Measurements from ENCODE around the gene NUDT7. TPM values are rescaled to one million over a fixed set of nuclear protein-coding genes. Genes with fewer than 3 reads are reported as not detected.

NUDT7 gene
- total and polyA plus RNA-seq, 2 donors (not counting 3 experiments of a cell fraction or from before 2014, with no cell fraction given) = 6.2 to 6.5 TPM

DNA sequence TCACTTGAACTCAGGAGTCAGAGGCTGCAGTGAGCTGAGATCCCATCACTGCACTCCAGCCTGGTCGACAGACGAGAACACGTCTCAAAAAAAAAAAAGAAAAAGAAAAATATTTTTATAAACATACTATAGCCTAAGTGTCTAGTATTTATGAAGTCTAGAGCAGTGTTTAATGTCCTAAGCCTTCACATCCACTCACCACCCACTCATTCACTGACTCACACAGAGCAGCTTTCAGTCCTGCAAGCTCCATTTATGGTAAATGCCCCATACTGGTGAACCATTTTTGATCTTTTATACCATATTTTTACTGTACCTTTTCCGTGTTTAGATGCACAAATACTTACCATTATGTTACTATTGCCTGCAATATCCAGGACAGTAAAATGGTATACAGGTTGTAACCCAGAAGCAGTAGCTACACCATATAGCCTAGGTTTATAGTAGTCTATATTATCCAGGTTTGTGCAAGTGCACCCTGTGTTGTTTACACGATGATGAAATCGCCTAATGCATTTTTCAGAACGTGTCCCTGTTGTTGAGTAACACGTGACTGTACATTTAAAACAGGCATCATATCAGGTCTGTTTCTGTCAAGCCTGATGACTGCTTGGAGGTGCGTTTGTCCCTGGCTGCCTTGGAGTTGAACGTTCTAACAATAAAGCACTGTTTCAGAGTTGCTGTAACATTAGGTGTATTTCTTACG lies 10.1 kb downstream of the NUDT7 start:
- Histone ChIP-seq H3K9ac (replicated peaks; ENCODE audit: extremely low read depth, insufficient read depth, low read length) (no peak overlapping the region), H4K20me1 (replicated peaks; ENCODE audit: control insufficient read depth, extremely low read depth, insufficient read depth, low read length) (no peaks in the 10 kb centered on the region), H3K79me2 (ENCODE audit: control insufficient read depth, insufficient read depth, low read length) (no peaks in the 10 kb centered on the region), H3K27me3 (ENCODE audit: control insufficient read depth in 2 of 2, insufficient read depth in 2 of 2, low read length in 2 of 2) (no peaks in the 10 kb centered on the region), H3K4me1 (ENCODE audit: control insufficient read depth, extremely low read depth, insufficient read depth, low read length) (no peaks in the 10 kb centered on the region), H3K27ac (ENCODE audit: insufficient read depth, low read depth, low read length) (no peak overlapping the region), H3K4me3 (replicated peaks in 1 of 3; ENCODE audit: insufficient read depth in 1 of 3, low read depth in 1 of 3, low read length in 3 of 3) (no peak overlapping the region), H3K9me1 (replicated peaks; ENCODE audit: control insufficient read depth, extremely low read depth, insufficient read depth, low read length) (no peaks in the 10 kb centered on the region), H2AFZ (ENCODE audit: low read depth, low read length) (no peak overlapping the region), H3K36me3 (ENCODE audit: control insufficient read depth in 2 of 2, extremely low read depth in 1 of 2, insufficient read depth in 2 of 2, low read length in 2 of 2) (no peaks in the 10 kb centered on the region), H3K4me2 (ENCODE audit: insufficient read depth, low read length) (no peak overlapping the region), H3K9me3 (replicated peaks; ENCODE audit: control insufficient read depth, insufficient read depth, low read length) (no peaks in the 10 kb centered on the region)
- intact Hi-C loops (cut with micrococcal nuclease) = no loop called here
- ChIA-PET POLR2A (no interaction called here), CTCF (interaction anchor here (0.8 kb wide), 1 partner anchor 27 kb away, joined by 3 read pairs; no protein-coding TSS in a partner anchor)
- no TSS peak for BruUV-seq (replicated peaks)
- DNase-seq (ENCODE audit: low read depth, low spot score) (no peak), FAIRE-seq (no peak)
- TF ChIP-seq FOS (IDR thresholded peaks at IDR 0.05; ENCODE audit: borderline replicate concordance, insufficient read depth, low read length) (no peak), MAX (IDR thresholded peaks at IDR 0.05; ENCODE audit: insufficient read depth, insufficient read length) (no peak), MYC (IDR thresholded peaks at IDR 0.05; ENCODE audit: low read depth, low read length) (no peak), POLR2AphosphoS5 (IDR thresholded peaks at IDR 0.05; ENCODE audit: insufficient read depth, low read depth, low read length) (no peak), GATA2 (IDR thresholded peaks at IDR 0.05; ENCODE audit: insufficient read depth, insufficient read length, low read depth, low read length) (no peak)
- dilution Hi-C loops (cut with MboI; ENCODE audit: extremely low pct_ligation_motif_present, low sequenced_read_pairs) = no loop called here

DNA sequence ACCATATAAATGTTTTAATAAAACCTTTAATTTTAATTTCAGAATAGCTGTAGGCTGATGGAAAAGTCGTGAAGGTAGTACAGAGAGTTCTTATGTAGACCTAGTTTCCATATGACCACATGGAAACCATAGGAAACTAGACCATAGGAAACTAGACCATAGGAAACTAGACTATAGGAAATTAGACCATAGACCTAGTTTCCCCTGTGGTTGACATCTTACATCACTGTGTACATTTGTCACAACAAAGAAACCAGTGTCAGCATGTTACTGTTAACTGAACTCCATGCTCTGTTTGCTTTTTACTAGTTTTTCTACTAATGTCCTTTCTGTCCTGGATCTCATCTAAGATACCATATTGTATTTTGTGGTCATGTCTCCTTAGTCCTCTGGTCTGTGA lies 14.6 kb downstream of the NUDT7 start:
- H3K4me1 ChIP-seq (ENCODE audit: control insufficient read depth, extremely low read depth, insufficient read depth, low read length) = no peaks in the 10 kb centered on the region
- POLR2A ChIA-PET = no interaction called here
- DNase-seq (ENCODE audit: low read depth, low spot score) = no peak
- H3K9me3 ChIP-seq (replicated peaks; ENCODE audit: control insufficient read depth, insufficient read depth, low read length) = no peaks in the 10 kb centered on the region
- no TSS peak for BruUV-seq (replicated peaks)
- no peak overlapping the region for H2AFZ ChIP-seq (ENCODE audit: low read depth, low read length)
- CTCF ChIA-PET = no interaction called here
- no peak overlapping the region for H3K27ac ChIP-seq (ENCODE audit: insufficient read depth, low read depth, low read length)
- H4K20me1 ChIP-seq (replicated peaks; ENCODE audit: control insufficient read depth, extremely low read depth, insufficient read depth, low read length) = no peaks in the 10 kb centered on the region
- TF ChIP-seq JUN (IDR thresholded peaks at IDR 0.05; ENCODE audit: borderline replicate concordance, insufficient read depth, insufficient read length, low read depth) (no peak), GATA2 (IDR thresholded peaks at IDR 0.05; ENCODE audit: insufficient read depth, insufficient read length, low read depth, low read length) (no peak), POLR2A (IDR thresholded peaks at IDR 0.05; ENCODE audit: low read depth, low read length) (no peak), MAX (IDR thresholded peaks at IDR 0.05; ENCODE audit: insufficient read depth, insufficient read length) (no peak), EZH2 (IDR thresholded peaks at IDR 0.05; ENCODE audit: borderline replicate concordance, low read depth, low read length, severe bottlenecking) (no peak), POLR2AphosphoS5 (IDR thresholded peaks at IDR 0.05; ENCODE audit: insufficient read depth, low read depth, low read length) (no peak), MYC (IDR thresholded peaks at IDR 0.05; ENCODE audit: low read depth, low read length) (no peak), FOS (IDR thresholded peaks at IDR 0.05; ENCODE audit: borderline replicate concordance, insufficient read depth, low read length) (no peak), CTCF (IDR thresholded peaks at IDR 0.05; ENCODE audit: extremely low read depth in 1 of 2, insufficient read depth in 1 of 2, low read depth in 1 of 2, low read length in 2 of 2) (no peak)
- H3K79me2 ChIP-seq (ENCODE audit: control insufficient read depth, insufficient read depth, low read length) = no peaks in the 10 kb centered on the region
- intact Hi-C loops (cut with micrococcal nuclease) (no loop called here), dilution Hi-C loops (cut with MboI; ENCODE audit: extremely low pct_ligation_motif_present, low sequenced_read_pairs) (no loop called here)
- FAIRE-seq = no peak
- H3K4me3 ChIP-seq (replicated peaks in 1 of 3; ENCODE audit: insufficient read depth in 1 of 3, low read depth in 1 of 3, low read length in 3 of 3) = no peak overlapping the region
- no peaks in the 10 kb centered on the region for H3K9me1 ChIP-seq (replicated peaks; ENCODE audit: control insufficient read depth, extremely low read depth, insufficient read depth, low read length)
- H3K36me3 ChIP-seq (ENCODE audit: control insufficient read depth in 2 of 2, extremely low read depth in 1 of 2, insufficient read depth in 2 of 2, low read length in 2 of 2) = no peaks in the 10 kb centered on the region
- H3K4me2 ChIP-seq (ENCODE audit: insufficient read depth, low read length) = no peak overlapping the region
- no peaks in the 10 kb centered on the region for H3K27me3 ChIP-seq (ENCODE audit: control insufficient read depth in 2 of 2, insufficient read depth in 2 of 2, low read length in 2 of 2)
- no peak overlapping the region for H3K9ac ChIP-seq (replicated peaks; ENCODE audit: extremely low read depth, insufficient read depth, low read length)

Measured in endothelial cell of umbilical vein (primary cell).